Measurements from ENCODE around the gene LMLN. TPM values are rescaled to one million over a fixed set of nuclear protein-coding genes. Genes with fewer than 3 reads are reported as not detected.

LMLN gene
- total and polyA plus RNA-seq, 2 donors (not counting 1 experiment from before 2014, with no cell fraction given), result 6.6 to 7.1 TPM

DNA sequence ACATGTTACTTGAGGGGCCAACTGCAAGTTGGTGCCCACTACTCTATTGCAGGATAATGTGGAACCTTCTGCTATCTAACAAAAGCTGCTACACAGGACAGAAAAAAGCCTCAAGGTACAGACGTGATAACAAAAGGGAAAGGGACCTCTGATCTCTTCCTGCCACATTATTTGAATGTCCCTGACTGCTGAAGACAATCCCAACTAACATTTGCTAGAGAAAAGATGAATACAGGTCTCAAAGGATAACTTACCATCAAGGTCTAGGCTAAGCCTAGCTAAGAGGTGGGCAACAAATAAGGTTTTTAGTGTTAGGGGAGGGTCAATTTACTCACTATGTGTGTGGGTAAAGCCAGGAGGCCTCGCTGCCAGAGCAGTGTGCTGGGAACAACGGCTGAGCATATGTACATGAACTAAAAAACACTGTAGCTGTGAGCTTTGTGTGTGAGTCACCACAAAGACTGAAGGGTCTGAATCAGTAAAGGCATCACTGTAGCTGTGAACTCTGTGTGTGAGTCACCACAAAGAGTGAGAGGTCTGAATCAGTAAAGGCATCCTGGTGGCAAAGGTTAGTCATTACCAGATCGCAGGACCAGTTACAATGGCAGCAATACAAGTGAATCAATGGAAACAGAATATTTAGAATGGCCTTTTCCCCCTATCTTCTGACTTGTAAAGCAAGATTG is 111.7 kb downstream of the LMLN start:
- Histone ChIP-seq H4K20me1 (ENCODE audit: control insufficient read depth, extremely low read depth, insufficient read depth, low read length) (no peaks in the 10 kb centered on the region), H3K4me3 (replicated peaks in 1 of 4; ENCODE audit: control extremely low read depth in 1 of 4, insufficient read depth in 1 of 4, low read depth in 3 of 4, low read length in 4 of 4) (no peak overlapping the region), H3K4me1 (ENCODE audit: control insufficient read depth, extremely low read depth, insufficient read depth, low read length) (no peaks in the 10 kb centered on the region), H3K27me3 (ENCODE audit: control insufficient read depth, insufficient read depth, low read length) (peaks cover 6% of the 10 kb centered on the region), H3K79me2 (ENCODE audit: control insufficient read depth, insufficient read depth, low read length) (no peaks in the 10 kb centered on the region), H3K36me3 (ENCODE audit: control insufficient read depth, insufficient read depth, low read length) (no peaks in the 10 kb centered on the region), H3K9me3 (ENCODE audit: control insufficient read depth, insufficient read depth, low read depth, low read length) (no peaks in the 10 kb centered on the region), H3K27ac (ENCODE audit: insufficient read depth, low read length) (no peak overlapping the region), H3K9ac (ENCODE audit: insufficient read depth, low read length) (no peak overlapping the region), H3K4me2 (ENCODE audit: extremely low read depth, insufficient read depth, low read length) (no peak overlapping the region), H2AFZ (ENCODE audit: low read length) (no peak overlapping the region)
- peak; percentile 91 to 99 for DNase-seq (ENCODE audit: low read depth in 2 of 2)
- TF ChIP-seq, protein P1, sequence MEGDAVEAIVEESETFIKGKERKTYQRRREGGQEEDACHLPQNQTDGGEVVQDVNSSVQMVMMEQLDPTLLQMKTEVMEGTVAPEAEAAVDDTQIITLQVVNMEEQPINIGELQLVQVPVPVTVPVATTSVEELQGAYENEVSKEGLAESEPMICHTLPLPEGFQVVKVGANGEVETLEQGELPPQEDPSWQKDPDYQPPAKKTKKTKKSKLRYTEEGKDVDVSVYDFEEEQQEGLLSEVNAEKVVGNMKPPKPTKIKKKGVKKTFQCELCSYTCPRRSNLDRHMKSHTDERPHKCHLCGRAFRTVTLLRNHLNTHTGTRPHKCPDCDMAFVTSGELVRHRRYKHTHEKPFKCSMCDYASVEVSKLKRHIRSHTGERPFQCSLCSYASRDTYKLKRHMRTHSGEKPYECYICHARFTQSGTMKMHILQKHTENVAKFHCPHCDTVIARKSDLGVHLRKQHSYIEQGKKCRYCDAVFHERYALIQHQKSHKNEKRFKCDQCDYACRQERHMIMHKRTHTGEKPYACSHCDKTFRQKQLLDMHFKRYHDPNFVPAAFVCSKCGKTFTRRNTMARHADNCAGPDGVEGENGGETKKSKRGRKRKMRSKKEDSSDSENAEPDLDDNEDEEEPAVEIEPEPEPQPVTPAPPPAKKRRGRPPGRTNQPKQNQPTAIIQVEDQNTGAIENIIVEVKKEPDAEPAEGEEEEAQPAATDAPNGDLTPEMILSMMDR (conservative IDR thresholded peaks at IDR 0.05 in 1 of 2, IDR thresholded peaks at IDR 0.05 in 1 of 2; ENCODE audit: low read depth in 1 of 2, low read length in 2 of 2), result no peak
- TF ChIP-seq EZH2 (IDR thresholded peaks at IDR 0.05; ENCODE audit: low read length, missing control alignments), result no peak

DNA sequence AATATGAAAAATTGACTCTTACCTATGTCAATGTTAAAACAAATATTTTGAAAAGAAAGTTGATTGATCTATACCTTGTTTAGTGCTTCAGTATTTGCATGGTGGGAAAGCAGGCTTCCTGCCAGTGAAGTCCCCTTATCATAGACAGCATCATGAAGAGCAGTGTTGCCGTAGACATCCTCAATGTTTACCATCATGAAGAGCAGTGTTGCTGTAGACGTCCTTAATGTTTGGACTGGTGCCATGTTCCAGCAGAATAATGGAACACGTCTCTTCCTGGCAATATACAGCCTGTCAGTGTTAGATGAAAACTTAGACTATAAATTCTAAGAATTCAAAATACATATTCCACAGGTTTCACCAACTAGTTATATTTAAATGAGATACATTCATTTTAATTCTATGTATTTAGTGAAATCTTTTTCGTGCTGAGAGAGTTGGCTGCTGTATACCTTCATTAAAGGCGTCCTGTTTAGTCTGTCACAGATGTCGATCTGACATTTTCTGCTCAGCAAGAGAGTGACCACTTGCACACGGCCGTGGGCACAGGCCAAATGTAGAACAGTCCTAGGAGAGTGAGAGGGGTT is 116.8 kb downstream of the LMLN start:
- DNase-seq (ENCODE audit: low read depth in 2 of 2), result no peak
- Histone ChIP-seq H3K79me2 (ENCODE audit: control insufficient read depth, insufficient read depth, low read length) (no peaks in the 10 kb centered on the region), H3K36me3 (ENCODE audit: control insufficient read depth, insufficient read depth, low read length) (no peaks in the 10 kb centered on the region), H2AFZ (ENCODE audit: low read length) (no peak overlapping the region), H3K9me3 (ENCODE audit: control insufficient read depth, insufficient read depth, low read depth, low read length) (no peaks in the 10 kb centered on the region), H3K4me2 (ENCODE audit: extremely low read depth, insufficient read depth, low read length) (no peak overlapping the region), H3K4me3 (replicated peaks in 1 of 4; ENCODE audit: control extremely low read depth in 1 of 4, insufficient read depth in 1 of 4, low read depth in 3 of 4, low read length in 4 of 4) (no peak overlapping the region), H3K9ac (ENCODE audit: insufficient read depth, low read length) (no peak overlapping the region), H3K4me1 (ENCODE audit: control insufficient read depth, extremely low read depth, insufficient read depth, low read length) (peaks cover 2% of the 10 kb centered on the region), H3K27ac (ENCODE audit: insufficient read depth, low read length) (no peak overlapping the region), H4K20me1 (ENCODE audit: control insufficient read depth, extremely low read depth, insufficient read depth, low read length) (no peaks in the 10 kb centered on the region), H3K27me3 (ENCODE audit: control insufficient read depth, insufficient read depth, low read length) (peaks cover 13% of the 10 kb centered on the region)
- TF ChIP-seq, protein P1 (conservative IDR thresholded peaks at IDR 0.05 in 1 of 2, IDR thresholded peaks at IDR 0.05 in 1 of 2; ENCODE audit: low read depth in 1 of 2, low read length in 2 of 2), result no peak
- TF ChIP-seq EZH2 (IDR thresholded peaks at IDR 0.05; ENCODE audit: low read length, missing control alignments), result no peak

DNA sequence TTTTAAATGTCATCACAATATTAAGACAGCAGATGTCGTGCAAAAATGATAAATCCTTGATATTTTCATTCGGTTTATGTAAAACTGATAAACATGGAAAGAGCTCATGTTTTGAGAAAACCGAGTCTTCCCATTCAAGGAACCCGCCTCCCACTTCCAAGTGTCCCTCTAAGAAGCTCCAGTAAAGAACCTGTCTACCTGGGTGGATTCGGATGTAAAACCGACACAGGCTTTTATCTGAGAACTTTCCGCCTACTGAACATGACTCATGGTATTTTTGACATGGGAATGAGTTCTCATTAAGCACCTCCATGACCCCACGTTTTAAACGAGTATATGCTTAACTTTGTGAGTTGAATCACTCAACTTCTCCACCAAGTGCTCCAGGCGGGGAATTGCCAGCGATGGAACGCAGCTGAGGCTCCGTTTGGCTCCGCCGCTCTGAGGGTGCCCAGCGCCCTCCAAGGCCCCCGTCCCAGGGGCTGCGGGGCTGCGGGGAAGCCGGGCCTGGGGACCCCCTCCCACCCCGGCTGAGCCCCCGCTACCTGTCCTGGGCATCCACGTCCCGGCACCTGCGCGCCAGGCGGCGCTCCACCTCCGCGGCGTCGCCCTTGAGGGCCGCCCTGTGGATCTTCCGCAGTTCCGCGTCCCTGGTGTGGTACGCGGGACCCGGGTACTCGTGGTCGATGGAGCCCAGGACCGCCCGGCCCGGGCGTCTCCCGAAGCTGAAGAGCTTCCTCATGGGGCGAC is 119.9 kb downstream of the LMLN start:
- H4K20me1 ChIP-seq (ENCODE audit: control insufficient read depth, extremely low read depth, insufficient read depth, low read length), result no peaks in the 10 kb centered on the region
- peaks cover 16% of the 10 kb centered on the region for H3K27me3 ChIP-seq (ENCODE audit: control insufficient read depth, insufficient read depth, low read length)
- no peak overlapping the region for H3K27ac ChIP-seq (ENCODE audit: insufficient read depth, low read length)
- peak overlapping the region; percentile 23 for H3K9ac ChIP-seq (ENCODE audit: insufficient read depth, low read length)
- H2AFZ ChIP-seq (ENCODE audit: low read length), result peak overlapping the region; percentile 53
- TF ChIP-seq EZH2 (IDR thresholded peaks at IDR 0.05; ENCODE audit: low read length, missing control alignments), result no peak
- TF ChIP-seq, protein P1 (conservative IDR thresholded peaks at IDR 0.05 in 1 of 2, IDR thresholded peaks at IDR 0.05 in 1 of 2; ENCODE audit: low read depth in 1 of 2, low read length in 2 of 2), result no peak
- no peaks in the 10 kb centered on the region for H3K36me3 ChIP-seq (ENCODE audit: control insufficient read depth, insufficient read depth, low read length)
- no peaks in the 10 kb centered on the region for H3K9me3 ChIP-seq (ENCODE audit: control insufficient read depth, insufficient read depth, low read depth, low read length)
- H3K4me2 ChIP-seq (ENCODE audit: extremely low read depth, insufficient read depth, low read length), result peak overlapping the region; percentile 80
- H3K4me1 ChIP-seq (ENCODE audit: control insufficient read depth, extremely low read depth, insufficient read depth, low read length), result peaks cover 2% of the 10 kb centered on the region
- no peaks in the 10 kb centered on the region for H3K79me2 ChIP-seq (ENCODE audit: control insufficient read depth, insufficient read depth, low read length)
- H3K4me3 ChIP-seq (replicated peaks in 1 of 4; ENCODE audit: control extremely low read depth in 1 of 4, insufficient read depth in 1 of 4, low read depth in 3 of 4, low read length in 4 of 4), result peak overlapping the region; percentile 32 to 49 (median 42)
- peak; percentile 4 to 19 for DNase-seq (ENCODE audit: low read depth in 2 of 2)

All from fibroblast of lung (primary cell).